ENCODE measurements around the gene ADK.
"Not testable (repeated sequence)": the region's sequence is repeated elsewhere in the genome, so short reads cannot be mapped to it uniquely, and the experiment has no call there.

ADK gene

GRCh38 chr10:74178042-74178791, 27.2 kb downstream of the ADK start:
- FAIRE-seq = no peak
- no peak for DNase-seq (ENCODE audit: insufficient read length, low spot score)

GRCh38 chr10:74179111-74179710, 28.2 kb downstream of the ADK start:
- no peak for FAIRE-seq
- DNase-seq (ENCODE audit: insufficient read length, low spot score) = no peak

- no peak for DNase-seq (ENCODE audit: insufficient read length, low spot score)
- no peak for FAIRE-seq
Observed at GRCh38 chr10:74186678-74187077, 35.7 kb downstream of the ADK start.

GRCh38 chr10:74187237-74187636, 36.2 kb downstream of the ADK start:
- DNase-seq (ENCODE audit: insufficient read length, low spot score) (no peak), FAIRE-seq (no peak)

- not testable (repeated sequence) for DNase-seq (ENCODE audit: insufficient read length, low spot score); FAIRE-seq
Observed at GRCh38 chr10:74188617-74189016, 37.6 kb downstream of the ADK start.

- peak; percentile 97 for FAIRE-seq
- DNase-seq (ENCODE audit: insufficient read length, low spot score) = peak; percentile 23
Observed at GRCh38 chr10:74189999-74190421, 39.0 kb downstream of the ADK start.

GRCh38 chr10:74190494-74190893, 39.5 kb downstream of the ADK start:
- DNase-seq (ENCODE audit: insufficient read length, low spot score) = no peak
- peak; percentile 26 for FAIRE-seq

- FAIRE-seq (no peak), DNase-seq (ENCODE audit: insufficient read length, low spot score) (no peak)
Observed at GRCh38 chr10:74194545-74194944, 43.5 kb downstream of the ADK start.

GRCh38 chr10:74194999-74195398, 44.0 kb downstream of the ADK start:
- FAIRE-seq (no peak), DNase-seq (ENCODE audit: insufficient read length, low spot score) (no peak)

- no peak for DNase-seq (ENCODE audit: insufficient read length, low spot score)
- no peak for FAIRE-seq
Observed at GRCh38 chr10:74199315-74199714, 48.3 kb downstream of the ADK start.

GRCh38 chr10:74202356-74202755, 51.3 kb downstream of the ADK start:
- no peak for FAIRE-seq

GRCh38 chr10:74206746-74207145, 55.7 kb downstream of the ADK start:
- DNase-seq (ENCODE audit: insufficient read length, low spot score) = no peak
- FAIRE-seq = no peak

More at GRCh38 chr10:74202356-74202755, 51.3 kb downstream of the ADK start:
- DNase-seq (ENCODE audit: insufficient read length, low spot score) = no peak

GRCh38 chr10:74207691-74208480, 56.9 kb downstream of the ADK start:
- DNase-seq (ENCODE audit: insufficient read length, low spot score) (no peak), FAIRE-seq (no peak)

- FAIRE-seq (no peak), DNase-seq (ENCODE audit: insufficient read length, low spot score) (no peak)
Observed at GRCh38 chr10:74208997-74209396, 58.0 kb downstream of the ADK start.

GRCh38 chr10:74213019-74213418, 62.0 kb downstream of the ADK start:
- DNase-seq (ENCODE audit: insufficient read length, low spot score) (no peak), FAIRE-seq (no peak)

- FAIRE-seq (no peak), DNase-seq (ENCODE audit: insufficient read length, low spot score) (no peak)
Observed at GRCh38 chr10:74213571-74214162, 62.6 kb downstream of the ADK start.

- not testable (repeated sequence) for FAIRE-seq; DNase-seq (ENCODE audit: insufficient read length, low spot score)
Observed at GRCh38 chr10:74217110-74217509, 66.1 kb downstream of the ADK start.

- not testable (repeated sequence) for DNase-seq (ENCODE audit: insufficient read length, low spot score); FAIRE-seq
Observed at GRCh38 chr10:74222467-74222866, 71.4 kb downstream of the ADK start.

- no peak for FAIRE-seq
- DNase-seq (ENCODE audit: insufficient read length, low spot score) = no peak
Observed at GRCh38 chr10:74223755-74224529, 72.9 kb downstream of the ADK start.

GRCh38 chr10:74227697-74228424, 76.8 kb downstream of the ADK start:
- FAIRE-seq = no peak
- DNase-seq (ENCODE audit: insufficient read length, low spot score) = no peak

Data from GM19239 (cell line).